H1 (cell line): Measurements from ENCODE around the gene VSIG10L2. TPM values are rescaled to one million over a fixed set of nuclear protein-coding genes. Genes with fewer than 3 reads are reported as not detected.
A peak's percentile ranks its signal among the peaks of the same experiment; 100 is the strongest.

Experiments
- CTCF ChIA-PET: fragments of 300-600 bp; sonication (Branson Sonifier 250); formaldehyde crosslinking; loops from one replicate; lab custom pipeline; 2021; ENCODE audit not compliant: partially characterized antibody; lab: Charles Lee
- POLR2A ChIA-PET: fragments of 300-600 bp; sonication (Branson Sonifier 250); formaldehyde crosslinking; loops from one replicate; lab custom pipeline; 2021; ENCODE audit warnings: inconsistent platforms; ENCODE audit not compliant: partially characterized antibody; lab: Charles Lee
- DNase-seq, 2 experiments: peaks; one replicate each; pipeline versions ENCODE4 v3.0.0 to v3.0.0-alpha.2; 2010 to 2022; ENCODE audit warnings: low spot score in 2 of 2, low read depth in 1 of 2, mixed read lengths in 1 of 2
- FAIRE-seq: peaks from 2 replicates; lab custom pipeline; 2011; peaks lifted over from hg19 to GRCh38; lab: Jason Lieb, UNC
- H2AFZ ChIP-seq: 2 replicates; pipeline ENCODE4 v1.8.1; 2012; ENCODE audit warnings: low read length, inconsistent platforms
- H2AK5ac ChIP-seq: 2 replicates; pipeline ENCODE4 v1.6.1; 2013; ENCODE audit warnings: low read depth, low read length
- H2BK120ac ChIP-seq: replicated peaks from 2 replicates; pipeline ENCODE3; 2013; ENCODE audit warnings: low read depth, low read length, inconsistent platforms
- H2BK12ac ChIP-seq: 2 replicates; pipeline ENCODE4 v1.6.1; 2013; ENCODE audit warnings: low read depth, low read length
- H2BK15ac ChIP-seq: 2 replicates; pipeline ENCODE4 v1.6.1; 2013; ENCODE audit warnings: low read length
- H2BK20ac ChIP-seq: 2 replicates; pipeline ENCODE4 v1.6.1; 2013; ENCODE audit warnings: low read length
- H2BK5ac ChIP-seq: 2 replicates; pipeline ENCODE4 v1.6.1; 2013; ENCODE audit warnings: low read depth, low read length
- H3K14ac ChIP-seq: 2 replicates; pipeline ENCODE4 v1.6.1; 2013; ENCODE audit warnings: inconsistent platforms; ENCODE audit not compliant: insufficient read length
- H3K18ac ChIP-seq: 2 replicates; pipeline ENCODE4 v1.6.1; 2013; ENCODE audit warnings: low read length; ENCODE audit errors: extremely low read depth
- H3K23ac ChIP-seq: 2 replicates; pipeline ENCODE4 v1.6.1; 2013; ENCODE audit warnings: inconsistent platforms; ENCODE audit not compliant: insufficient read length
- H3K23me2 ChIP-seq: 2 replicates; pipeline ENCODE4 v1.6.1; 2013; ENCODE audit warnings: low read depth, low read length
- H3K27ac ChIP-seq: 2 replicates; pipeline ENCODE4 v1.6.1; 2011; ENCODE audit warnings: low read depth, low read length, inconsistent platforms
- H3K27me3 ChIP-seq, 4 experiments: replicated peaks in 1 of 4; 1 replicate in 1 of 4; 2 replicates in 3 of 4; pipeline versions ENCODE4 v1.6.1 to v1.8.1; 2011 to 2013; ENCODE audit warnings: low read length in 3 of 4, mild to moderate bottlenecking in 3 of 4, inconsistent platforms in 2 of 4, mixed read lengths in 2 of 4, moderate library complexity in 1 of 4; ENCODE audit not compliant: control insufficient read depth in 3 of 4, insufficient read depth in 3 of 4; ENCODE audit errors: extremely low read depth in 1 of 4
- H3K36me3 ChIP-seq, 4 experiments: 2 replicates each; pipeline versions ENCODE4 v1.6.1 to v1.8.1; 2011 to 2013; ENCODE audit warnings: mild to moderate bottlenecking in 4 of 4, low read length in 3 of 4, moderate library complexity in 2 of 4, control low read depth in 1 of 4, inconsistent platforms in 1 of 4; ENCODE audit not compliant: insufficient read depth in 4 of 4, control insufficient read depth in 2 of 4
- H3K4ac ChIP-seq: replicated peaks from 2 replicates; pipeline ENCODE3; 2013; ENCODE audit warnings: low read length, low read depth, mixed read lengths, inconsistent platforms; ENCODE audit not compliant: insufficient read length
- H3K4me1 ChIP-seq, 4 experiments: replicated peaks in 1 of 4; 1 replicate in 1 of 4; 2 replicates in 3 of 4; pipeline versions ENCODE4 v1.6.1 to v1.8.1; 2011 to 2013; ENCODE audit warnings: low read length in 3 of 4, inconsistent platforms in 2 of 4, mixed read lengths in 1 of 4; ENCODE audit not compliant: insufficient read depth in 4 of 4, control insufficient read depth in 3 of 4
- H3K4me2 ChIP-seq, 2 experiments: 2 replicates each; pipeline versions ENCODE4 v1.6.1 to v1.8.1; 2011 to 2013; ENCODE audit warnings: low read depth in 2 of 2, low read length in 2 of 2, control low read depth in 1 of 2, inconsistent platforms in 1 of 2, mild to moderate bottlenecking in 1 of 2; ENCODE audit not compliant: insufficient read depth in 1 of 2
- H3K4me3 ChIP-seq, 4 experiments: fragments of 200-600, 300-600 bp in 1 of 4; sonication (generic), shearing (Covaris generic), sonication (Bioruptor Twin) in 1 of 4; 2 replicates each; pipeline versions ENCODE4 v1.5.1 to v1.8.1; 2011 to 2016; ENCODE audit warnings: low read length in 4 of 4, low read depth in 3 of 4, control low read depth in 2 of 4, inconsistent platforms in 2 of 4, mild to moderate bottlenecking in 2 of 4, mixed read lengths in 1 of 4, moderate library complexity in 1 of 4; ENCODE audit not compliant: insufficient read depth in 2 of 4; ENCODE audit errors: extremely low read depth in 1 of 4
- H3K56ac ChIP-seq: replicated peaks from 2 replicates; pipeline ENCODE3; 2013; ENCODE audit warnings: low read depth, mild to moderate bottlenecking, mixed read lengths, low read length, inconsistent platforms; ENCODE audit not compliant: insufficient read length
- H3K79me1 ChIP-seq: 2 replicates; pipeline ENCODE4 v1.6.1; 2013; ENCODE audit warnings: low read depth, low read length, control low read depth
- H3K79me2 ChIP-seq, 2 experiments: 2 replicates each; pipeline versions ENCODE4 v1.6.1 to v1.8.1; 2012 to 2013; ENCODE audit warnings: low read length in 2 of 2, mild to moderate bottlenecking in 2 of 2, inconsistent platforms in 1 of 2; ENCODE audit not compliant: insufficient read depth in 2 of 2, control insufficient read depth in 1 of 2
- H3K9ac ChIP-seq, 4 experiments: replicated peaks in 1 of 4; 1 replicate in 1 of 4; 2 replicates in 3 of 4; pipeline versions ENCODE4 v1.6.1 to v1.8.1; 2011 to 2013; ENCODE audit warnings: low read depth in 3 of 4, low read length in 3 of 4, control low read depth in 2 of 4, mild to moderate bottlenecking in 2 of 4, moderate library complexity in 2 of 4, inconsistent platforms in 1 of 4; ENCODE audit errors: extremely low read depth in 1 of 4
- H3K9me3 ChIP-seq, 2 experiments: 2 replicates each; pipeline versions ENCODE4 v1.6.1 to v1.8.1; 2012 to 2013; ENCODE audit warnings: mild to moderate bottlenecking in 2 of 2, moderate library complexity in 2 of 2, control low read depth in 1 of 2, inconsistent platforms in 1 of 2, low read depth in 1 of 2, low read length in 1 of 2, mixed read lengths in 1 of 2; ENCODE audit not compliant: insufficient read depth in 2 of 2
- H4K20me1 ChIP-seq, 2 experiments: replicated peaks in 1 of 2; 2 replicates each; pipeline versions ENCODE3 to v1.8.1; 2011 to 2013; ENCODE audit warnings: inconsistent platforms in 2 of 2, low read length in 2 of 2, mild to moderate bottlenecking in 1 of 2; ENCODE audit not compliant: insufficient read depth in 2 of 2, control insufficient read depth in 1 of 2
- H4K5ac ChIP-seq: 2 replicates; pipeline ENCODE4 v1.6.1; 2013; ENCODE audit warnings: low read length, low read depth, mixed read lengths, inconsistent platforms; ENCODE audit not compliant: insufficient read length
- H4K8ac ChIP-seq: 2 replicates; pipeline ENCODE4 v1.8.0; 2013; ENCODE audit warnings: mild to moderate bottlenecking, moderate library complexity, low read length, inconsistent platforms; ENCODE audit not compliant: insufficient read depth; ENCODE audit errors: extremely low read depth
- H4K91ac ChIP-seq: replicated peaks from 2 replicates; pipeline ENCODE3; 2013; ENCODE audit warnings: low read length, mixed read lengths, inconsistent platforms; ENCODE audit not compliant: insufficient read length
- WGBS, 2 experiments: shearing (Covaris generic) in 1 of 2; methylation state at CpG; one replicate each; pipeline versions ENCODE4 v1.1.6 to v1.1.7; 2013 to 2015; ENCODE audit warnings: low lambda C conversion rate in 2 of 2, mixed read lengths in 2 of 2, inconsistent platforms in 1 of 2, low coverage in 1 of 2, missing lambda C conversion rate in 1 of 2; ENCODE audit not compliant: insufficient replicate concordance in 2 of 2, insufficient coverage in 1 of 2, insufficient read length in 1 of 2; ENCODE audit errors: extremely low coverage in 1 of 2, missing lambda C conversion rate in 1 of 2; 5-methylcytosine and 5-hydroxymethylcytosine counted together
- polyA plus RNA-seq, 7 experiments: library from polyadenylated mRNA; depleted of rRNA in 3 of 7; stranded (reverse) in 5 of 7; unstranded in 2 of 7; fragments of >200 nt in 5 of 7; fragments of 200-250 nt in 2 of 7; gene quantifications; 1 replicate in 5 of 7; 2 replicates in 1 of 7; 4 replicates in 1 of 7; pipeline versions ENCODE4 v1.2.1 to v1.2.3, GENCODE V29; 2011 to 2013; ENCODE audit warnings: missing spikeins in 2 of 7, mixed read lengths in 2 of 7
- total RNA-seq: library from RNA; stranded (reverse); fragmentation: NEBNext Ultra II Directional; extraction: Animal tissue kit (Norgen Biotek cat#: 25700); gene quantifications from 2 replicates; pipeline ENCODE4 v1.2.1, GENCODE V29; 2021

Gene VSIG10L2
- total and polyA plus RNA-seq, 2 of the 8 experiments (the other 6 are each of a cell fraction or from before 2014, with no cell fraction given): not detected

- H4K20me1 ChIP-seq: no peaks in the 10 kb centered on the region
- CTCF ChIA-PET: interaction anchor here (0.6 to 8.2 kb wide), 12 partner anchors 9 to 254 kb away, joined by 3 to 76 read pairs (median 6); no protein-coding TSS in a partner anchor
- H3K23ac ChIP-seq: no peak overlapping the region
- H4K5ac ChIP-seq: no peak overlapping the region
- H2BK12ac ChIP-seq: 0 out of 2 replicates have a peak overlapping the region, but pooled peaks have one; percentile 60
- no peaks in the 10 kb centered on the region for H3K9me3 ChIP-seq
- no peak overlapping the region for H3K27ac ChIP-seq
- no peak overlapping the region for H4K8ac ChIP-seq
- no peaks in the 10 kb centered on the region for H3K36me3 ChIP-seq
- no peak overlapping the region for H3K4me3 ChIP-seq
- H3K56ac ChIP-seq: no peak overlapping the region
- peaks cover 7 to 11% (median 9%) of the 10 kb centered on the region in 4 experiments for H3K4me1 ChIP-seq
- H3K14ac ChIP-seq: no peak overlapping the region
- no peak overlapping the region for H3K18ac ChIP-seq
- no peak for FAIRE-seq
- H3K79me2 ChIP-seq: no peaks in the 10 kb centered on the region
- POLR2A ChIA-PET: interaction anchor here (0.9 to 1.1 kb wide), 2 partner anchors 10 to 46 kb away, joined by 3 read pairs; no protein-coding TSS in a partner anchor
- DNase-seq: peak in 1 of 2 experiments; percentile 42
- no peak overlapping the region for H2BK5ac ChIP-seq
- H2AFZ ChIP-seq: no peak overlapping the region
- H2AK5ac ChIP-seq: no peak overlapping the region
- H2BK120ac ChIP-seq: no peak overlapping the region
- 67% methylated on average over 4 of the region's 4 CpGs; no CpG with 5 or more reads in 1 of the 2 experiments for WGBS, 2 experiments
- H3K4me2 ChIP-seq: no peak overlapping the region
- no peaks in the 10 kb centered on the region for H3K23me2 ChIP-seq
- H3K9ac ChIP-seq: no peak overlapping the region
- no peak overlapping the region for H2BK15ac ChIP-seq
- peak overlapping the region; percentile 9 for H4K91ac ChIP-seq
- no peaks in the 10 kb centered on the region for H3K79me1 ChIP-seq
- no peak overlapping the region for H2BK20ac ChIP-seq
- H3K27me3 ChIP-seq: no peaks in the 10 kb centered on the region
- no peak overlapping the region for H3K4ac ChIP-seq
Observed at GRCh38 chr11:125939081-125939521, 6.7 kb upstream of the VSIG10L2 start.
